Measurements from ENCODE around the gene EBF3.

EBF3 gene

DNA sequence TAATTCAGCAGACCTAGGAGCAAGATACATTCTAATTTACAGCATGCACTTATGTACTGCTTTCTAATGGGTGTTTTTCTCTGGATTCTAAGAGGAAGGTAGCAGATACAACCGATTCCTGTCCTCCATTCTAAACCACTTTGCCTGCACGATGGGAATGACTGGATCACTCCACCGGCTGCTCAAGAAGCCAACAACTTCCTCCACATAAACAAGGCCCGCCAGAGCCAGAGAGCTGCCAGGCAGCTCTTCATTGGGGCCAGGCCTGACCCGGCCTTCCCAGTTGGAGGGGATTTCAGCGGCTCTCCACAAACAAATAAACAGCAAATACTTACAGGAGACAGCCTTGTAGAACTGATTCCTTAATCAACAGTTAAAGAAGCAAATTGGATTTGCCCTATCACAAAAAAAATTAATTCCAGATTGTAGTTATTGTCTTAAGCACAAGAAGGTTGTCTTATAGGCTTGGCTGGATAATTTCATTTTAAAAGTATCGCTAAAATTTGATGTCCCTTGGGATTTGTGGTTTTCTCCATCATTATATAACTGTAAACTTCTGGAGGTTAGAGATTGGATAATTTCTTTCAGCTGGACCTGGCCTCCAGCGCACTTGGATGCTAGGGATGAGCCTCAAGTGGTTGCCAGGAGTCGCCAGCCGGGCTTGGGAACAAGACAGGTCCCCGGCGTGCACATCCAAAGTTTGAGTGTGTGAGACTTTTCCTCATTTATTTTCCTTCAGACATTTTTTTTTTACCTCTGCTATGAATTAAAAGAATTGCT lies 20.9 kb downstream of the EBF3 start:
- no peak for DNase-seq

DNA sequence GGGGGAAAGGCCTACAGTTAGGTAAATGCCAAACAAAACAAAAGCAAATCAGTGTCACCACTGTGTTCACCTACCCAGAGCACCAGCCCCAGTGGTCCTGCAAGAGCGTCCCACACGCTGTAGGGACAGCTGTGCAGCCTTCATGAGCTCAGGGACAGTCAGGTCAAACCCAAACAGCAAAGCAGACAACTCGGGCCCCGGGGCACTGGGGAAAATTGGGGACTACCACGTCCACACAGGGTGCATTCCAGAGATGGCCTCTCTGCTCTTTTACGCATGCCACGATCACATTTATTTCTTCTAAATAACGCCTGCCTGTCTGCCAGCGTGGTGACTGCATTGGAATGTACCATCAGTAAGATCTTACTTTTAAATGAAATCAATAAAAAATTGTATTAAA lies 21.7 kb downstream of the EBF3 start:
- DNase-seq: no peak

DNA sequence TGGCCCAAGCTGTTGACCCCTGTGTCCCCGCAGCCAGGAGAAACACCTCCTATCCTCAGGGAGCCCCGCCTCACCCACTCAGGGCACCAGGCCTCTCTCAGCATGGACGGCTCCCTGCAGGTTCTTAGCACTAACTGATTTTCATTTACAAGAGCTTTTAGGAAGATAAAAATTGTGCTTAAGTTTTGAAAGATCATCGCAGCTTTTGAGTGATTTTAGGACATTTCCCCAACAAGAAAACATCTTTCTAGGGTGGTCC lies 22.1 kb downstream of the EBF3 start:
- no peak for DNase-seq

DNA sequence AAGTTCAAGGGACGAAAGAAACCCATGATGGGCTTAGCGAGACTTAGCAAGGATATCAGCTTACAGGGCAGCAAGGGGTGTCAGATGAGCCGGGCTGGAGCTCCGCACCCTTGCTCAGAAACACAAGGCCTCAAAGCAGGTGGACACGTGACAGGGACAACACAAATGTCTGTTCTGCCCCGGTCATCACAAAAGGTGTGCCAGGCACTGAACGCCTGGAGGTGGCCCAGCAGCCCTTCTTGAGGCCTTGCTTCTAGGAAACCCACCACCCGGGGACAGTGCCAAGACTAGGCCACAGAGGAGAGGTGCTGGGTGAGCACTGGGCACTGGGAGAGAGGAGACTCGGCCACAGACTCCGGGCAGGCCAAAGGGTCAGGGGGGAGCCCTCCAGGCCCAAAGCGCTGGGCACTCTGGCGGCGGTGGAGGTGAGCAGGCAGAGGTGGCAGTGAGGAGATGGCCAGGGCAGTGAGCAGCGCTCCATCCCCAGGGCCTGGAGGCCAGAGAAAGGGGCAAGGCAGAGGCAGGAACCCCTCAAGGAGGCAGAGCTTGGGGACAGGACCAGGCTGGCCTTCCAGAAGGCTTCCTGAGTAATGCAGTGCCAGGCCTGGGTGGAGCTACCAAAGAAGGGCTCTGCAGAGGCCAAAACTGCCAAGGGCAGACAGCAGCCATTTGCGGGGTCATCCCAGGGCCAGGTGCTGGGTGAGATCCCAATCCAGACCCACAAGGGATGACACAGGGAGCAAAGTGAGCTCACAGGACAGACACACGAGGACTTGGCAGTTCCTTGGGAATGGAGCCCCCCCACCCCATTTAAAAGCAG lies 22.7 kb downstream of the EBF3 start:
- no peak for DNase-seq

DNA sequence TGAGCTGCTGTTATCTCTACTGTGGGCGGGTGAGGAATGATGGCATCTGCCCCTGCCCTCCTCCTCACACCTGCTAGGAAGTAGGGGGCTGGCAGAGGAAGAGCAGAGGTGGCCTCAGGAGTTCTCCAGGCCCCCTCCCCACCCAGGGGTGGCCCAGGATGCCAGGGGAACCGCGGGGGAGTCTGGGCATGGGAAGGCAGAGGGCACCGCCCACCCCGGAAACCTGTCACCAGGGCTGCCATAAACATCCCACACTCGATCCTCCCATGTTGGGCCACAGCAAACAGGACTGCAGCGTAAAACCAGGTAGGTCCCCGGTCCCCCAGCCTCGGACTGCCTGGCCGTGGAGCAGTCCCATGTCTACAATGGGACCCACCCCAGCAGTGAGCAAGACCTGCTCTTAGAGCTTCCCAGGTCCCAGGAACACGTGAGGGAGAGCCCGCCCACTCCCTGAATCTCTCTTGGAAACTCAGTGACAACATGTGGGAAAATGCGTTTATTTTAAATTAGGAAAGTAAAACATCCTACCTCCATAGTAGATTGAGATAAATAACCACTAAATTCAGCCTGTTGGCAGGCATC lies 23.4 kb downstream of the EBF3 start:
- no peak for DNase-seq

DNA sequence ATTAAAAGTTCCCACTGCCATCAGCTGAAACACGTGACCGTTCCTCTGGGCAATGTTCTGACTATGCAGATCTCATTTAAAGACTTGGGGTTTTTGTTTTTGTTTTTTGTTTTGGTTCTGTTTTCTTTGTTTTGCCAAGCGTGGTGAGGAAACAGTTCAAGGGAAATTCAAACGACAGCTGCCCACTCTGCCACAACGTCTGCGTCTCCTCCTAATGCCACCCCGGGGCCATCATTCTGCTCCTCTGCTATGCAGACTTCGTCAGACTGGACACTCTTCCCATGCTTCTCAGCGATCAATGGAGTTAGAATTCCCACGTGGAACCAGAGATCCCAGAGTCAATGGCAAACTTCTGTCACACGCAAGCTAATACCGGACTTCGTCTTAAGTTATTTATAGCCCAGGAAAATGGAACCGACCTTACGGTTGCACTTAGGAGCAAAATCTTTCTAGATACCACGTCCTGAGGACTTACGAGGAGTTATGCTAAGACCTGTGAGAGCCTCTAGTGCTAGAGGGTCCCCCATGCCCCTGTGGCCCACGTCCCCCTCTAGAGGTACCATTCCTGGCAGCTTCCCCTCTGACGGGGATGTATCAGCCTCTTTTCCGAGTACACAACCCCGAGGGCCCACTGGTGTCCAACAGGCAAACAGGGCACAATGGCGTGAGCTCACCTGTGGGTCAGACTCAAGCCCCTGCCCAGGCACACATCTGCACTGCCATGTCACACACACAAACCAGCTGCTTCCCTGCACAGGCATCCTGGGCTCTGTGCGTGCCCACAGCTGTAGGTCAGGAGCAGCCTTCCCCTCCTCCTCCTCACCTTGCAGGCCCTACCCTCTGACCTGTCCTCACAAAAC lies 24.4 kb downstream of the EBF3 start:
- DNase-seq: no peak

DNA sequence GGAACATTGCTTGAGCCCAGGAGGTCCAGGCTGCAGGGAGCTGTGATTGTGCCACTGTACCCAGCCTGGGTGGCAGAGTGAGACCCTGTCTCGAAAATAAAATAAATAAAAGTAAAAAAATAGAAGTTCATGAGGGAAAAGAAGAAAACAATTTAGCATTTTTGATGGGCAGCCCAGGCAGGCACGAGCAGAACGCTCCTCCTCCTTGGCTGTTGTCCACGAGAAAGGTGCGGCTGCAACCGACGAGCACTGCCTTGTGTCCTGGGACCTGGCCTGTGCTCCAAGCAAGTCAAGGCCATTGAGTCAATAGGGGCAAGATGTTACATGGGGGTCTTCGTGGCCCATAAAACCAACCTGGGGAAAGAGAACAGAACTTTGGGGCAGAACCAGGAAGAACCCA lies 25.6 kb downstream of the EBF3 start:
- DNase-seq: no peak

DNA sequence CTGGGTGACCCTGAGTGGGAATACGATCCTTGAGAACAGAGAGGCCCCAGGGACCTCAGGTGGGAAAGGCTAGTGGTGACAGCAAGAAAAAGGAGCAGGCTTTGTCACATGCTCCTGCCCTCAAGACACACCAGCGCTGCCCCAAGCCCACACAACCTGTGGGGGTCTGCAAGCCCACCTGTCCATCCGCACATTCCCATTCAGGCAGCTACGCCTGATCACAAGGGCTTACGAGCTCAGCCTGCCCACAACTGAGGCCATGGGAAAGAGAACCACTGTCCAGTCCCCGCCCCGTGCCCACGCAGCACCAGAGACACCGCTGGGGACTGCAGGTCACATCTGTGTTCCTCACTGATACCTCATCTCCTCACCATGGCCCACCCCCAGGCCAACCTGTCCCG lies 26.7 kb downstream of the EBF3 start:
- no peak for DNase-seq

DNA sequence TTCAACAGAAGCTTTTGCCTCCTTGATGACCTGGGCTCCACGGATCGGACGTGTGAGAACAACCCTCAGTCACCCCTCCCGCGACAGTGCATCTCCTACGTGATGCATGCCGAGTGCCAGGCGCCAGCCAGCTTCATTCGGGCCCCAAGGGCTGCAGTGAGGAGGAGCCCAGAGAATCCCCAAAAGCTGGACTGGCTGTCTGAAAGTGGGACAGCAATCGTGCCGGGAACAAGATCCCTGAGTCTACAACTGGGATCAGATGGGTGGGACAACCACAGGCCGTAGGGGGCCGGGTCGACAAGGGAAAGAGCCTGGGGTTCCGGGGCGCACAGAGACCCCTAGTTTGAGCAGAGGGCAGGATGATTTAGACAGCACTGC lies 27.2 kb downstream of the EBF3 start:
- no peak for DNase-seq

DNA sequence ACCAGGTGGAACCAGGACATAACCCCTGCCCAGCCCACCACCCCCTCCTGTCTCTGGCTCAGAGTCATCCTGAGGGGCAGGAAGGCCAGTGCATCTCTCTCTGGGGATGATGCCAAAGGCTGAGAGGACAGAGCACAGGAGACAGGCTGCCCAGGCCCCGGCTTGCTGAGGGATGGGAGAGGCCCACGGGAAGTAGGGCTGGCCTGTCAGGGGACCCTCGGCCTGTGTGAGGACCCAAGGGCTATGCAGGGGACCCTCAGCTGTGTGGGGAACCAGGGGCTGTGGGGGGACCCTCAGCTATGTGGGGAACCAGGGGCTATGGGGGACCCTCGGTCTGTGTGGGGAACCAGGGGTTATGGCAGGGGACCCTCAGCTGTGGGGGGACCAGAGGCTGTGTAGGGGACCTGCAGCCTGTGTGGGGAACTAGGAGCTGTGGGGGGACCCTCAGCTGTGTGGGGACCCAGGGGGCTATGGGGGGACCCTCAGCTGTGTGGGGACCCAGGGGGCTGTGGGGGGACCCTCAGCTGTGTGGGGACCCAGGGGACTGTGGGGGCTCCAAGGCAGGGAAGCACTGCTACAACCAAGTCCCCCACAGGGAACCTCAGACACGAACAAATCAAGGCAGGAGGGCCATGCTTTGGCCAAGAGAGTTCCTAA lies 27.7 kb downstream of the EBF3 start:
- no peak for DNase-seq

DNA sequence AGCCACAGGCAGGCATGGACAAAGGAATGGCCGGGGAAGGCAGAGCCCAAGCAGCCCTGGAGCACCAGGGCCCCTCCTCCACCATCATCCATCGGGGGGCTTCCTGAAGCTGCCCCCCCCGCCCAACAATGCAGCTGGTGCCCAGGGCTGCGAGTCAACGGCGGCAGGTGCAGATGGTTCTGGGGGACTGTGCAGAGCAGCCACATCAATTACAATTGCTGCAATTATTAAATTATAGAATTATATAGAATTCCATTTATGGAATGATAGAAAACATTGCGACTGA lies 28.3 kb downstream of the EBF3 start:
- DNase-seq: no peak

DNA sequence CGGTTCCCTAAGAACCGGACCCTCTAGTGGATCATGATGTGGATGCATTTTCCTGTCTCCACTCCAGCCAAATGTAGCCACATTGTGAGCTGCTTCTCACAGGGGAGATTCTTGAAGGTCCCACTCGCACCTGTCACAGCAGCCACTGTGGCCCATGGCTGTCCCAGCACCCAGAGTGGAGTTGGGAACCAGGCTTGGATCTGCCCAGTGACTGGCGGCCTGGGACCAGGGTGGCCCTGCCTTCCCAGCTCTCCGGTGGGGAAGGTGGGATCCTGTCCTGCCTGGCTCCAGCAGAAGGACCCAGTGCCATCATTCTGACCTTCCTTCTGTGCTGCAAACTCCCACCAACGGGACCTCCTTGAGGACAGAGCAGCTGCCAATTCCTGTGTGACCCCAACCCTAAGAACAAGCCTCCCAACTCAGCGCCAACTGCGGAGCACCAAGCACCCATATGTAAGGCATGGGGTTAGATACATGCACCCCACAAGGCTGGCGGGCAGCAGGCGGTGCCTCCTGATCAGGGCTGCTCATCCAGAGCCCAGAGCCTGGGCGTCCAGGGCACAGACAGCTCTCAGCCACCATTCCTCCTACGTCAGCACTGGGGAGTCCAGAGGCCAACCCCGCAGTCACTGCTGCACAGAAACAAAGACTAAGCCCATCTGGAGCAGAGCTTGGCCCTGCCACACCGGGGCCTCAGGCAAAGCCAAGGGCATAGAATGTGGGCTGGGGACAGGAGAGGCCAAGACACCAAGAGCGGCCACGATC lies 28.8 kb downstream of the EBF3 start:
- no peak for DNase-seq

DNA sequence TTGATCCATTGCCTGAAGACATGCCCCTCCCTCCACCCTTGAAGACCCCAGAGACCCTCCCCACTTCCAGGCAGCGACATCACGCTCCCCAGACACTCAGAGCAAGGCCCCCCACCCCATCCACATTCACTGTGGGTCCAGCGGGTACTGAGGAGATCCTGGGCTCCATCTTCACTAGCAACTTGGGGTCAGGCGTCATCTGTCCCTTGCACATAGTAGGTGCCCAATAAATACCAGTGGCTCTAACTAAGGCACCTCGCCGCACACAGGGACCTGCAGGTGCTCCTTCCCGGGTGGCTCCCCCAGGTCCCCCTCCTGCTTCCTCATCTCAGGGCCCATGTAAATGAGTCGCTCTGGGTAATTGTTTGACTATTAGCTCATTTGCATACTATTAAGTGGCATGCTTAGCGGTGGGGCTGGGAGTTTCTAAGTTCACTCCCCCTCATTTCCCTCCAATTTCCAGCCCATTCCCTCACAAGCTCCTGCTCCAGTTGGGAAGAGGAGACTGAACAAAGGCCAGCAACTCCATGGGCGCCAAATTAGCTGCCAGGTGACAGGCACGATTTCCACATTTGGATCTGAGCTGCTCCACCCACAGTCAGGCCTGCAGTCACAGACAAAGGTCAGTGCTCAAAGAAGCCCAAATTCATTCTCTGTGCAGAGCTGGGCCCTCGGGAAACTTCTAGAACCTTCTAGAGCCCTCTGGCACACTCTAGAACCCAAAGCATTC lies 29.7 kb downstream of the EBF3 start:
- DNase-seq: no peak

DNA sequence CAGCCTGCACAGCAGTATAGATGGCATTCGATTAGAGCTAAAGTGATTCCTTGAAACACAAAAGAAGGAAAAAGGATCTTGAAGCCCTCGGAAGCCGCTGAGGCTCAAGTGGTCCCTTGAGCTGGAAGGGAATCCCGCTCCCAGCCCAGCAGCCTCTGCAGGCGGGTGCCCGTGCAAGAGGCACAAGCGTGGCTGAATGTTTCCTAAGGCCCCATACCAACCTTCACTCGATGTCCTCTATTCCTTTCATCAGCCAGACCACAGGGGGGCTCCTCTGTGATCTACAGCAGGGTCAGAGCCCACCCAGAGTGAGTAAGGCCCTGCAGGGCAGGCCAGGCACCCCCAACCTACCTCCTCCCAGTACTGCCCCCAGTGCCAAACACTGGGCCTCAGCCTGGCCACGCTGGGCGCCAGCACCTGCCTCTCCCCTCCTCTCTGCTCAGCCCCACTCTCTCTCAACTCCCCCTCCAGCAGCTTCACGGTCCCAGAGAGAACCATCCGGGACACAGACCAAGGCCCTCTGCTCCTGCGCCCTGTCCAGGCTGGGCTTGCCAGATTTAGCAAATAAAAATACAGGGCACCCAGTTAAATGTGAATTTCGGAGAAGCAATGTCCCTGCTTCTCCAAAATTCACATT lies 30.5 kb downstream of the EBF3 start:
- DNase-seq: no peak

DNA sequence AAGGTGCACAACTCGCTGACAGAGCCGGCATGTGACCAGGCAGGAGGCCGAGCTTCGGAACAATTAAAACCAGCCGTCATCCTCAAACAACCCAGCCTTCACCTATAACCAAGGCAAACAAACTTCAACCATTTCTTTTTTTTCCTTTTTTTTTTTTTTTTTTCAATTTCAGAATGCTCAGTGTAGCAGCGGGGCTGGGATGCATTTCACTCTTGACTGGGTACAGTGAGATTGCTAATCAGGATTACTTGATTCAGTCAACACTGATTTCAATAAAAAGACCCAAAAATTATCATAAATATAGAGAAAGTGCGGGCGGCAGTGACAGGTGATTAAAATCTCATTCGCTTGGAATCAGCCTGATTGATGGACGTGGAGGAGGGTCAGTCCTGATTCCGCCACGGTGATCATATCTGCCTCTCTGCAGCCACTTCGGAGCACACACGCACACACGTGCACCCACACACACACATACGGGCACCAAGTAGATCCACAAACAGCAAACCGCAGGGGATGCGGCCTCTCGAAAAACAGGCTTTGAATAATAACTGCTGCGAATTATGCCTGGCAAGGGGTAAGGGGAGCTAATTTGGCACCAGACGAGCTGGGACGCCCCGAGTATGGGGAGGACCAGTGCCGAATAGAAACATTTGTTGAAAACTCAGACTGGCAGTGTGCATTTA lies 31.2 kb downstream of the EBF3 start:
- DNase-seq: no peak

DNA sequence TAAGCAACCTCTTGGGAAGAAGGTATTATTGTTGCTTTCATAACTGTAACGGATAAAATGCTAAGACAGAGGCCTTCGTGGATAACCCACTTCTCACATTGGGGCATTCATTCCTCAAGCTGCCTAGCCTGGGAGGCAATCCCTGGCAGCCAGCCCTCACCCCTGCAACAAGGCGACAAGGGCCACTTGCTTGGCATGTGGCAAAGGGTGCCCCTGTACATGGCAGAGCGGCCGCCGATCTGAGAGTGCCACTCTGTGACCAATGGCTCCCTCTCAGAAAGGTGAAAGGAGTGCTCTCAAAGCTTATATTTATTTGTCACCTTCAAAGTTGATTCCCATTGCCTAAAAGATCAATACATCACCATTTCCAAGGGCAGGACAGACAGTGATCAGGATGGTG lies 31.9 kb downstream of the EBF3 start:
- no peak for DNase-seq

DNA sequence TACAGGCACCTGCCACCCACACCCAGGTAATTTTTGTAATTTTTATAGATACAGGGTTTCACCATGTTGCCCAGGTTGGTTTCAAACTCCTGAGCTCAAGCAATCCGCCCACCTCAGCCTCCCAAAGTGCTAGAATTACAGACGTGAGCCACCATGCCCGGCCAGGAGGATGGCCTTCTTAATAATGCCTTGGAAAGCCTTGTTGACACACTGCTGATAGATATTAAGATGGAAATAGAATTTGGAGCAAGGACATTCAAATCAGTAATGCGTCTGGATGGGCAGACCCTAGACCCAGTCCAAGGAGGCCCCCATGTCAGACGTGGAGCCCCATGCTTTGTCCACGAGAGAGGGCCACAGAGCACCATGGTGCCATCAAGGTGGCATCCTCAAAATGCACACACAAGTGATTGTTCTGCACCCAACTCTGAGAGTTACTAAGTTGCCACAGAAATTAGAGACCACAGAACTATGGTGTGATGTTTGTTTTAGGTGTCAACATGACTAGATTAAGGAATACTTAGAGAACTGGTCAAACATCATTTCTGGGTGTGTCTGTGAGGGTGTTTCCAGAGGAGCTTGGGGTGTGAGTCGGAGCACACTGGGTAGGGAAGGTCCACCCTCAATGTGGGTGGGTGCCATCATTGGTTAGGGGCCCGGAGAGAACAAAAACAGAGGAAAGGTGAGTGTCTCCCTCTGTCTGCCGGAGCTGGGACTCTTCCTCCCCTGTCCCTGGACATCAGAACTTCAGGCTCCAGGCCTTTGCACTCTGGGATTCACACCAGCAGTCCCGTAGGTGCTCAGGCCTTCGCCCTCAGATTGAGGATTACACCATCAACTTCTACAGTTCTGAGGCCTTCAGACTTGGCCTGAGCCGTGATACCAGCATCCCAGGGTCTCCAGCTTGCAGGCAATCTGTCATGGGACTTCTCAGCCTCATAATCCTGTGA lies 34.5 kb downstream of the EBF3 start:
- DNase-seq: no peak

DNA sequence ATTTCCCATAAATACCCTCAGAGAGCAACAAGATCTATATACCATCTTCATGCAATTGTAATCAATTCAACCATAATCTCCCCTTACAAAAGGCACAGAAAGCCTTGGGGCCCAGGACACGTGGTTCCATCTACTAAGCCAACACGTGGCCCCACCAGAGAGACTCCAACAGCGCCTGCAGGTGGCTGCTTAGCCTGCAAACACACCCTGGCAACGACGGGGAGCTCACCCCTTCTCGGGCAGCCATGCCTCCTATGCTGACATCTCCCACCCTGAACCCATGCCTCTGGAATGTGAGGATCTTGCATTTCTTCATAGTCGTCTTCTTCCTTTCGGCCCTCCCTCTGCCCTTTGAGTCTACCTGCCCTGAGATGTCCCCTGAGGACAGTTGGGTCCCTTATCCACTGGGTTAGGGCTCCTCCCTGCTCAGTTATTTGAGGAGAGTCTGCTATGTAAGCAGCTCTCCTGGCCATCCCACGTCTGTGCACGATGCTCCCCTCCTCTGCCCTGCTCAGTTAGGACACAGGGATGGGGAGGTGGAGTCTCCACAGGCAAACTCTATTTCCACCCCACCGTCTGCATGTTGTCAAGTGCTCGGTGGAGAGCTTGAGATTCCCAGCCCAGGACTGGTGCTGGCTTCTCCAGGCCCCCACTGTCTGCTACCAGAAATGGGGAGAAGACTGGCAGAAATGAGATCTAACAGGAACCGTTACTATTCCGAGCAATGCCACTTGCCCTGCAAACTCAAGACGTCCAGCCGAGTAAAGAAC lies 36.5 kb downstream of the EBF3 start:
- no peak for DNase-seq
